Measurements from ENCODE around the gene HOOK2.

Gene HOOK2

GRCh38 chr19:12794196-12794941 is 19.0 kb upstream of the HOOK2 start:
- DNase-seq (ENCODE audit: low spot score) = no peak

GRCh38 chr19:12793290-12794195 is 18.2 kb upstream of the HOOK2 start:
- peak; percentile 89 for DNase-seq (ENCODE audit: low spot score)

- DNase-seq (ENCODE audit: low spot score) = no peak
These were observed 17.5 kb upstream of the HOOK2 start for GRCh38 chr19:12792853-12793289.

- DNase-seq (ENCODE audit: low spot score) = no peak
These were observed 16.9 kb upstream of the HOOK2 start for GRCh38 chr19:12792051-12792852.

- DNase-seq (ENCODE audit: low spot score) = peak; percentile 73
These were observed 16.1 kb upstream of the HOOK2 start, which contains the start of gene JUNB for GRCh38 chr19:12791345-12792050. TSS of gene JUNB (plus strand) at chr19:12791486. CDS start at chr19:12791772, 286 bp downstream.

- DNase-seq (ENCODE audit: low spot score) = no peak
These were observed 15.4 kb upstream of the HOOK2 start for GRCh38 chr19:12790628-12791344.

GRCh38 chr19:12789904-12790619 is 14.7 kb upstream of the HOOK2 start:
- peak; percentile 91 for DNase-seq (ENCODE audit: low spot score)

- DNase-seq (ENCODE audit: low spot score) = no peak
These were observed 13.9 kb upstream of the HOOK2 start for GRCh38 chr19:12789098-12789903.

- peak; percentile 63 for DNase-seq (ENCODE audit: low spot score)
These were observed 13.3 kb upstream of the HOOK2 start for GRCh38 chr19:12788682-12789097.

- no peak for DNase-seq (ENCODE audit: low spot score)
These were observed 12.8 kb upstream of the HOOK2 start for GRCh38 chr19:12788042-12788681.

- no peak for DNase-seq (ENCODE audit: low spot score)
These were observed 12.1 kb upstream of the HOOK2 start for GRCh38 chr19:12787458-12787857.

GRCh38 chr19:12786952-12787351 is 11.6 kb upstream of the HOOK2 start:
- DNase-seq (ENCODE audit: low spot score) = no peak

GRCh38 chr19:12786141-12786870 is 11.0 kb upstream of the HOOK2 start:
- DNase-seq (ENCODE audit: low spot score) = no peak

GRCh38 chr19:12785431-12786031 is 10.2 kb upstream of the HOOK2 start:
- no peak for DNase-seq (ENCODE audit: low spot score)

GRCh38 chr19:12784871-12785430 is 9.6 kb upstream of the HOOK2 start:
- DNase-seq (ENCODE audit: low spot score) = no peak

GRCh38 chr19:12784394-12784870 is 9.1 kb upstream of the HOOK2 start:
- DNase-seq (ENCODE audit: low spot score) = no peak

- no peak for DNase-seq (ENCODE audit: low spot score)
These were observed 8.6 kb upstream of the HOOK2 start for GRCh38 chr19:12783849-12784393.
